Middle frontal gyrus (tissue), 1 donor: ENCODE data around the gene FOXG1.

Experiments
- DNase-seq: peaks from one replicate; pipeline ENCODE4 v3.0.0-alpha.2; 2015; ENCODE audit warnings: low spot score; ENCODE audit errors: extremely low spot score

The FOXG1 gene

GRCh38 chr14:28774764-28775735 is 8.5 kb downstream of the FOXG1 start:
- no peak for DNase-seq

- no peak for DNase-seq
Measured at GRCh38 chr14:28776482-28777266, 10.1 kb downstream of the FOXG1 start.

DNA sequence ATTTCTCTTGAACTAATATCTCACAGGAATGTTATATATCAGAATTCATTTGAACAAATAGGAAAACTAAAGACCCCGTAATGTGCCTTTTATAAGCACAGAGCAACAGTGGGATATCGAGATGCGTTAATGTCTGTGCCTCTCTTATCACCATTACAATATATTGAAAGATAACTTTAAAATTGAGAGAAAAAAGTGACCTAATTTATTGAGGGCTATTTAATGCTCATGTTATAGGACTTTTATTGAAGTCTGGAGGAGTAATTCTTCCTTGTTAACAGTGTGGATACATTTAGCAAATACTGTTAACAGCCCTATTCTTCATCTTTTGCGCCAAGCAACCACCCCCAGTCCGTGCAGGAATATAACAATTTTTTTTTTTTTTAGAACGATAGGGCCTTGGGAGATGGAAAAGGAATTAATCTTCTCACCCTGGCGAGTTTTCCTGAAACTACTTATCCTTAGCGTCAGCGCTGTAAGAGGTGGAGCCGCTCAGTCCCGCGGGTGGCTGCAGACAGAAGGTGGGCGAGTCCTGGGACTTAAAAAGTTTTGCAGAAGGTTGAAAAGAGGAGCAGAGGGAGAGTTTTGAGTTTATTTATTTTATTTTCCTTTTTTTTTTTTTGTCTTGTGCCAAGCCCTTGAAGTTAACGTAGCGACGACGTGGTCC is 11.0 kb downstream of the FOXG1 start:
- DNase-seq, result no peak

GRCh38 chr14:28778138-28779117 is 11.8 kb downstream of the FOXG1 start:
- DNase-seq, result no peak

- no peak for DNase-seq
Measured at GRCh38 chr14:28779456-28779855, 12.9 kb downstream of the FOXG1 start.

GRCh38 chr14:28780843-28781820 is 14.5 kb downstream of the FOXG1 start:
- DNase-seq, result no peak

DNA sequence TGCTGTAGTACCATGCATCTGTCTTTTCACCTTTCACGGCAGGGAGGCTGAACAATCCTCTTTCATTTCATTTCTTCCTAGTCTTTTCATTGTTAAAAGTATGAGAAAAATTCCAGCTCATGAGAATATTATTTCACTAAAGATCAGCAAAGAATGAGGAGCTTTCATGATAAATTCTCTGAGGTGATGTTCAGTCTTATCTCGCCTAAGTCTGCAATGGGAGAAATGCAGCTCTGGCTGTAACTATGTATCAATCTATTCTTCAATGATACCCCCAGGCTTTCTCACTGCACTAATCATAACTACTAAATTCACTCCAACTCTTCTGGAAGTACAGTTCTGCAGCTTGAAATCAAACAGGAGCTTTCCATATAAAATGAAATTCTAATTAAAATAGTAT is 15.7 kb downstream of the FOXG1 start:
- DNase-seq, result no peak

DNA sequence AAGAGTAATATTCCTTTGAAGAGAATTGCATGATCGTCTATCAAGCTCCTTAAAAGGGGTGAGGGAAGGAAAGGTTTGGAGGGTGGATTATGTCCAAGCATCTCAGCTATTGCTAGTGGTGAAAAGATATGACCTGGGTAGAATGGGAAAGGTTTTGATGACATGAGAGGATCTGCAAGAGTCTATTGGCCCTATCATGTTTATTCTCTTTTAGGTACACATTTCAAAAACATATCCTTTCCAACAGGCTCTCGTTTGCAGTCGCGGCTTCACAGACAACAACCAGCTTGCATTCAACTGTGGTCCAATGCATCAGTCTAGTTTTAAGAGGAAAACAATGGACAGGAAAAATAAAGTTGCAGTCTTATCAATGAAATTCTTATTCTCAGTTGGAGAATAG is 17.1 kb downstream of the FOXG1 start:
- no peak for DNase-seq

DNA sequence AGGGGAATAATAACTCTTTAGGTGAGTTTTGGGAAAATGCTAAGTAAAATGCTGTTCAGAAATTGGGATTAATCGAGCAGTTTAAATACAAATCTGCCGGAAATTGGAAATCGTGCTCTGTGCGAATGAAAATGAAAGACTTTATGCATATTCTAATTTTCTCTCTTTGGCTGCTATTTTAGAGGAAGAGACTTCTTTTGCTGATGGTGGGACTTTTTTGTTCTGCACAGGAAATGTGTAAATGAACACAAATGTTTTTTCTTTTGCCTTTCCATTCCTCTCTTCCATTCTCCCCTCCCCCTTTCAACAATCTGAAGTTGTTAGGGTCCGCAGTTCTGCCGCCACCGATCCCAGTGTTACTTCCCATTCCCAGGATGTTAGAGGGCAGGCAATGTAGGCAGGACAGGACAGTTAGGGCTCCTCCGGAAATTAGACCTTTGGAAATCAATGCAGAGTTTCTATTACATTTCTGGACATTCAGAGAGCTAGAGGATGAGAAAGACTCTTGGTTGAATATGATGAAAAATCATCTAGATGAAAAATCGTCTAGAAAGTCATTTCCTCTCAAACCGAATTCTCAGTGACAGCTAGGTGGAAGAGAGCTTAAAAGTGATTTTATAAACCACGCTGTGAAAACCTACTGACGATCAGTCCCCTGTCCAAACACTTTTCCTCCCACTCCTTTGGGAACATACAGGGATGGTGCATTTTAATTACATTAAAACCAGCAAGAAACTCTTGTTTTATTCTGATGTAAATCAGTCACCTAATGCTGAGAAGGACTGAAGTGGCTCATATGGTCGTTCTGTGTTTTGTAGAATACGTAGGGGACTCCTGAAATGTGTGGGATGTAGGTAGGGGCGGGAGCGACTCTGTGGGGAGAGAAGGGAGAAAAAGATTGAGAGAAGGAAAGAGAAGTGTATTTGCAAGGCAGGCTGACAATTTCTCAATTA is 17.8 kb downstream of the FOXG1 start:
- no peak for DNase-seq

DNA sequence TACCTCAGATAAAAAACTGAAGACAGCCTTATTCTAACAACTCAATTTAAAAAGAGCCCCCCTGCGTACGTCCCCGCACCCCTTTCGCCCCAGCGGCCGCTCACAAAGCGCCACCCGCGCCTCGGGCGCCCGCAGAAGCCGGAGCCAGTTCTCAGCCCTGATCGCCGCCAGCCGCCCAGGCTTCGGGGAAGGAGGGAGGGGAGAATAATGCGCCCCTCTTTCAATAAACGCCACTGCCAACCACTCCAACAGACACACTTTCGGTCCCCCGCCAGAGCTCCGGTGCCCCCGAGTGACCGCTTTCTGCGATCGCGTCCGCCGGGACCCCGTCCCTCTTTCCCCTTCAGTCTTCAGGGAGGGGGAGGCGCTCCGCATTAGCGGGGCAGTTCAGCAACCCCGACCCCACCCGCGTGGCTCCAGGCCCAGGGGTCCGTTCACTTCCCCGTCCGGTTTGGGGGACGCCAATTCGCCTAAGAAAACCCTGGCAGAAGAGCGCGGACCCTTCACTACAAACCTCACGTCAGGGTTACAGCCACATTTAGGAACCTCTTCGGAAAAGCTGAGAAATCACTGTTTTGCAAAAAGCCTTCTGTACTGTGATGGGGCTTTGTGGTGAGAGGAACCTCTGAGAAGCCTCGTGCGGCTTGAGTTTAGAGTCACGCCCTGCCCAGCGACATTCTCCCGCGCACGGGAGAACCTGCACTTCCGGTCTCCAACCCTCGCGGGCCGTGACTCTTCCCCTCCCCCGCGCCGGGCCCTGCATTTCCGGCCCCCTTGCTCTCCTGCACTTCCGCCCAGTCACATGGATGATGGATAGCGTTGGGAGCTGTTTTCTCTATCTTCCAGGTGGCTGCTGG is 18.7 kb downstream of the FOXG1 start:
- DNase-seq, result no peak

GRCh38 chr14:28807518-28807917 is 40.9 kb downstream of the FOXG1 start:
- no peak for DNase-seq

DNA sequence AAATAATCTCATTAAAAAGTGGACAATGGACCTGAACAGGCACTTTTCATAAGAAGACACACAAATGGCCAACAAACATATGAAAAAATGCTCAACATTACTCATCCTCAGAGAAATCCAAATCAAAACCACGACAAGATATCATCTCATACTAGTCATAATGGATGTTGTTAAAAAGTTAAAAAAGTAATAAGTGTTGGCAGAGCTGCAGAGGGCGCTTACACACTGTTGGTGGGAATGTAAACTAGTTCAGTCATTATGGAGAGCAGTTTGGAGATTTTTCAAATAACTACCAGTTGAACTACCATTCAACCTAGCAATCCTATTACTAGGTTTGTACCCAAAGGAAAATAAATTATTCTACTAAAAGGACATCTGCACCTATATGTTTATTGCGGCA is 47.2 kb downstream of the FOXG1 start:
- no peak for DNase-seq
